ENCODE results near the gene GUCD1.

DNA sequence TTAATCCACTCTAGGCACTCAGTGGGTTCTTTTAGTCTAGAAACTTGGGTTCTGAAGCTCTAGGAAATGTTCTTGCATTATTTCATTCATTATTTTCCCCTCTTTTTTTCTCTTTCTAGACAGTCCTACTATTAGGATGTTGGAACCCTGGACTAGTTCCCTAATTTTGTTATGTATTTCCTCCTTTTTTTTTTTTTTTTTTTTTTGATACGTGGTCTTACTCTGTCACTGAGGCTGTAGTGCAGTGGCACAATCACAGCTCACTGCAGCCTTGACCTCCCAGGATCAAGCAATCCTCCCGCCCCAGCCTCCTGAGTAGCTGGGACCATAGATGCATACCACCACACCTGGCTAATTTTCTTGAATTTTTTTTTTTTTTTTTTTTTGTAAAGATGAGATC is 50.4 kb downstream of the GUCD1 start:
- TF ChIP-seq CTCF (conservative IDR thresholded peaks at IDR 0.05; ENCODE audit: low read depth, low read length) = no peak
- TF ChIP-seq EZH2 (IDR thresholded peaks at IDR 0.05; ENCODE audit: low read length, unreplicated experiment) = no peak

Measured in PC-3 (cell line).